NCI-H748 (cell line): ENCODE measurements around the gene TARS2.

Experiments used
- DNase-seq: peaks from one replicate; lab custom pipeline; 2025; ENCODE audit not compliant: unreplicated experiment; lab: John Stamatoyannopoulos, UW

The TARS2 gene

DNA sequence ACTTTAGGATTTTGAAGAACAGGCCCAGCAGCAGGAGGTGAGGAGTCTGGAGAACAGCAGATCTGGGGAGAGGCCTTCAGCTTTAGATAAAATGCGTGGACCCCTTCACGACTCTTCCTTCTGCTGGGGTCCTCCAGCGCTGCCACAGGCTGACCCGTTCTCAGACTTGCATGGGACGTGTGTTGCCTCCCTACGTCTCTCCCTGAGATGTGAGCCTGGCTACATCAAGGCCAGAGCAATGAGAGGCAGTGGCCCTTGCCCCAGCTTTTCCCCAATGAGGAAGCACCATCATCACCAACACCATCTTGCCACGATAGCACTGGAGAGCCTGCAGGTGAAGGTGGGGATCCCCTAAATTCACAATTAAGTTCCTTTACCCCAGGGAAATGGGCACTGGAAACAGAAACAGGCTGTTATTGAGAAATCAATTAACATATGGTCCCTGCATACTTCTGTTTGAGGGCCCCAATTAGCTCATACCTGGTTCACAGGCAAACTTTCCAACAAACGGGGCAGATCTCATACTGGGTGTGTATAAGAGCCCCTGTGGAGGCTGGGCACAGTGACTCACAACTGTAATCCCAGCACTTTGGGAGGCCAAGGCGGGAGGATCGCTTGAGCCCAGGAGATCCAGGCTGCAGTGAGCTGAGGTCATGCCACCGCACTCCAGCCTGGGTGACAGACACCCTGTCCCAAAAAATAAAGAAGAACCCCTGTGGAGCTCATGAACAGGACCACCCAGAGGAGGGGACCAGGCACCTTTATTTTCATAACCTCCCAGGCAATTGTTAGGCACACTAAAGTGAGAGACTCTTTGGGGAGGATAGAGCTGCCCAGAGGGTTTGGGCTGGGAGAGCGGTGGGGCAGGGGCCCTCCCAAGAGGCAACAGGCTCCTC is 49.9 kb downstream of the TARS2 start:
- DNase-seq, result no peak

DNA sequence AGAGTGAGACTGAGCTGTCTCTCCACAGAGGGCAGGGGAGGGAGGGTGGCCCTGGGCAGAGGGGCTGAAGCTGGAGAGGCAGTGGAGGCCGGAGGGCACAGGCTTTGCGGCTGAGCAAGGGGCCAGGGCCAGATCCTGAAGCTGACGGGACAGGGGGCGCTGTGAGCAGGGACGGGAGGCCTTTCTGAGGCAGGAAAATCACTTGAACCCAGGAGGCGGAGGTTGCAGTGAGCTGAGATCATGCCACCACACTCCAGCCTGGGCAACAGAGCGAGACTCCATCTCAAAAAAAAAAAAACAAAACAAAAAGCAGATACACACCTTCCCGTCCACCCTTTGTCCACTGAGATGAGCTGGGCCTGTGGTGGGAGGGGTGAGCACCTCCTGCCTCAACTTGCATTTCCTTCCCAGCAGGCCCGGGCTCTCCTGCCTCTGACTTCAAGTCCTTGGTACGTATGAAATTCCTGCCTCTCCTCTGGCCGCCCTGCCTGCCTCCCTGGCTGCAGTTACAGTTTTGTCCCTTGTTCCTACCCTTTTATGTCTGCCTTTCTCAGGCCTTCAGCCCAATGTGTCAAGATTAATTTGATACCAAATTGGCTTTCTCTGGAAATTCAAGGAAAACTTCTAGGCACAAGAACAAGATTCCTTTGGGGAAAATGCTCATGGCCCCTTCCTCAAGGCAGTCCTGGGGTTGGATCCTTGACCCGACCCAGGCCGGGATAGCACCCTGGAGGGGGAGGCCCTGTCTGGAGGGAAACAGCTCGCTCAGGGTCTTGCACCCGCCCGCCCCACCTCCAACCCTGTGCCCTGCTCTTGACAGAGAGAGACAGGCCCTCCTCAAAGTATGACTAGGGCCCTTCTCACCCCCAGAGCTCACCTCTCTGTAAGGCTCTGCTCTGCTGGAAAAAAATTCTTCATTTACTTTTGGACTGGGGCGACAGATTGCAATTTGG is 50.8 kb downstream of the TARS2 start:
- no peak for DNase-seq

- DNase-seq, result peak; percentile 97
These were observed 56.4 kb downstream of the TARS2 start for GRCh38 chr1:150543500-150544143.

DNA sequence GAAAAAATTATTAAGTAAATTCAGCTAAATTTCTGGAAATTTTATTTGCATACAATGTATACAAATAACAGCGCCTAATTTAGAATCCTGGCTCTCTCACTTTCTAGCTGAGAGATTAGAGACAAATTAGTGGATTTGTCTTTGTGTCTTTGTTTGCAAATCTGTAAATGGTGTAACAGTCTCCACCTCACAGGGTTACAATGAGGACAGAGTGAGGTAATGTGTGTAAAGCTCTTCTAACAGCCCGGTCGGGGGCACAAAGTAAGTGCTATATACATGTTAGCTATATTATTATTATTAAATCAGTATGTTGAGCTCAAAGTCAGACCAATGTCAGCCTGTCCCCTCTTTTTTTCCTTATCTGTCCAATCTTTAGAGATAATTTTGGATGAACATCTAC is 57.0 kb downstream of the TARS2 start:
- DNase-seq, result peak; percentile 84

DNA sequence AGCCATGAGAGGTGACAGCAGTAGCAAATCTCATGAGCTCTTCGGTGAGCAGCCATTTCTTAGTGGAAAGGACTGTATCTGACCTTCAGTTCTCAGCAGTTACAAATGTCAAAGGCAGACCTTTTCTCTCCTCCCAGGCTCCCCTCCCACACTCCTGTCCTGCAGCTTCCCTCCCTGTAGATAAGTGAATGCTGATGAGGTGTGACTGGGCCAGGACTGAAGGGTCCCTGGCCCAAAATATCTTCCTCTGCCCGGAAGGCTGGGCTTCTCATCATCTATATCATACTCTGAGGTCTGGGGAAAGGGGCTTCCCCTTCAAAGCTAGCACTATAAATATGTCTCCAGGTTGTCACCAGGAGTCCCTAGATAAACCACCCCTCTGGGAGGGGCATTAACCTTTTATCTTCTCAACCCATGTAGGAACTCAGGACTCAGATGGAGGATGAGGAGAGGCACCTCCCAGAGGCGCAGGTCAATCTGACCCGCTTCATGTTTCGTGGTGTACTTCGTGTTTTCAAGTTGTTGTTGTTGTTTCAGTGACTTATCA is 58.3 kb downstream of the TARS2 start:
- DNase-seq, result no peak

DNA sequence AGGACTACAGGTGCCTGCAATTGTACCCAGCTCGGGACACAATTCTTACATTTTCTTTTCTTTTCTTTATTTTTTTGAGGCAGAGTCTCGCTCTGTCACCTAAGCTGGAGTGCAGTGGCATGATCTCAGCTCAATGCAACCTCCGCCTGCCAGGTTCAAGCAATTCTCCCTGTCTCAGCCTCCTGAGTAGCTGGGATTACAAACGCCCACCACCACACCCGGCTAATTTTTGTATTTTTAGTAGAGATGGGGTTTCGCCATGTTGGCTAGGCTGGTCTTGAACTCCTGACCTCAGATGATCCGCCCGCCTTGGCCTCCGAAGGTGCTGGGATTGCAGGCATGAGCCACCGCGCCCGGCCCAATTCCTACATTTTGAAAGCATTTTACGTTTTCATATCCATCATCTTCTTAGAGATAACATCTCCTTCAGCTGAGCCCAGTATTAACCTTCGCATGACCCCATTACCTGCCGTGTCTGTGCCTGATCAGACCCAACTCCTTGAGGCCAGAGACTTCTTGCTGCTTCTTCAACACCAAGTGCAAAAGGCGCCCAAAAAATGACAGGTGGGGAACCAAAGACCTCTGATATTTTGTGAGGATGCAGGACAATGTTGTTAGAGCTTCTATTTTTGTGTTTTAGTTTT is 59.2 kb downstream of the TARS2 start:
- DNase-seq, result no peak

DNA sequence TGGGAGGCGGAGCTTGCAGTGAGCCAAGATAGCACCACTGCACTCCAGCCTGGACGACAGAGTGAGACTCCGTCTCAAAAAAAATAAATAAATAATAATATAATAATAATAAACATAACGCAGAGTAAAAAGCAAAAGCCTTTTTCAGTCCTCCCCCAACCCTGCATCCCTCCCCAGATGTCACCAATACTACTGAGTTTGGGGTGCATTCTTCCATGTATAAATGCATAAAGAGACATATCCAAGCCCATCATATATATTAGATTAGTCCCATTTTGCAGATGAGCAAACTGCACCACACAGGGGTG is 61.1 kb downstream of the TARS2 start:
- DNase-seq, result no peak

- peak; percentile 76 for DNase-seq
These were observed 61.6 kb downstream of the TARS2 start, which contains the start of gene ADAMTSL4 for GRCh38 chr1:150548632-150549495. Gene ADAMTSL4, plus strand, starts transcription at chr1:150549408. Its CDS starts 2,881 bp downstream, at chr1:150552289.

DNA sequence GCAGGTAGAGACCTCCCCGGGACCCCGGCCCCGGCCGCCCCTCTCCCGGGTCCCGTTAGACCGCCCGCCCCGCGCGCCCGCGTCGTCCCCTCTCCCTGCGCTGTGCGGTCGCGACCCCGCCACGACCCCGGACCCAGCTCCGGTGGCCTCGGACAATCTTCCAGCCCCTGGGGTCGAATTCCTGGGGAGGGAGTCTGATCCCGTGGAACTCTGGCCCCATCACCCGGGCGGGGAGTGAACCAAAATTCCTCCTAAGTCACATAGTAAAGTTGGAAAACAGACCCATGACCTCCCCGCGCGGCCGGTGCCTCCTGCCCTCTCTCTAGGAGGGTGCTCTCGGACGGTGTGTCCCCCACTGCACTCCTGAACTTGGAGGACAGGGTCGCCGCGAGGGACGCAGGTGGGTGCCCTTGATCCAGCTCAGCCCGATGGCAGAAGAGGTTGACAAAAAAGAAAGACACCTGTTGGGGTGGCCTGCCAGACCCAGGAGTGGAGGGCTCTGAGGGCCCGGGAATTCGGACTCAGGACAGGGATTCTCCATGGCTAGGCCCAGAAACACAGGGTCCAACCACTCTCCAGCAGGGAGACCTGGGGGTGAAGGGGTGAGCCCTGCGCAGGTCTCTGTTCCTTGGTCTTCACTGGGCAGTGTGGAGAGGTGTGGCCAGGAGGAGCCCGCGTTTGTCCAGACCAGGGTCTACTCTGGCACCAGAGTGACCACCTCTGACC is 62.4 kb downstream of the TARS2 start:
- no peak for DNase-seq

GRCh38 chr1:150550222-150551050 is 63.2 kb downstream of the TARS2 start:
- no peak for DNase-seq

DNA sequence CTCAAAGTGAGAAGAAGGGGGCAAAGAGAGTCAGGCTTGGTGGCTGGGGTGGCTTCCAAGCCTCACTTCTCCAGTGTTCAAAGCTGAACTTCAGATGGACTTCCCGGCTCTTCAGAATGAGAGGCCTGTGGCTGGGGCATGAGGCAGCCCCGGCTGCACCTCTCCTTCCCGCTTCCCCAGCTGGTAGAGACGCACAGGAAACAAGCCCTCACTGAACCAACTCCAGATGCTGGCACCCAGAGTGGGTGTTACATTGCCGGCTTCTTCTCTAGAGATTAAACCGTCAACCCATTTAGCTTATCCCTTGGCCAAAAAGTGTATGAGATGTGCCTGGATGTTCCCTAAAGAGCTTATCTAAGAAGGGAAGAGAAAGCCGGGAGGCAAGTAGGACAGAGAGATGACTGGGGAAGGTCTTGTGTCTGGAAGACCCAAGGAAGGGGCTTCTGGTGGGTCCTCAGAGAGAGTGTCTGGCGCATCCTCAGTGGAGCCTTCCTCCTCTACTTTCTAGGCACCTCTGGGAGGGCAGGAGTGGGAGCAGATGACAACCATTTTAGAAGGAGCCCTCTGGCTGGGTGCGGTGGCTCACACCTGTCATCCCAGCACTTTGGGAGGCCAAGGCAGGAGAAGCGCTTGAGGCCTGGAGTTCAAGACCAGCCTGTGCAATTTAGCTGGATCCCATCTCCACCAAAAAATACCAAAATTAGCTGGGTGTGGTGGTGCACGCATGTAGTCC is 64.0 kb downstream of the TARS2 start:
- DNase-seq, result no peak

GRCh38 chr1:150551784-150552127 is 64.5 kb downstream of the TARS2 start:
- DNase-seq, result no peak

DNA sequence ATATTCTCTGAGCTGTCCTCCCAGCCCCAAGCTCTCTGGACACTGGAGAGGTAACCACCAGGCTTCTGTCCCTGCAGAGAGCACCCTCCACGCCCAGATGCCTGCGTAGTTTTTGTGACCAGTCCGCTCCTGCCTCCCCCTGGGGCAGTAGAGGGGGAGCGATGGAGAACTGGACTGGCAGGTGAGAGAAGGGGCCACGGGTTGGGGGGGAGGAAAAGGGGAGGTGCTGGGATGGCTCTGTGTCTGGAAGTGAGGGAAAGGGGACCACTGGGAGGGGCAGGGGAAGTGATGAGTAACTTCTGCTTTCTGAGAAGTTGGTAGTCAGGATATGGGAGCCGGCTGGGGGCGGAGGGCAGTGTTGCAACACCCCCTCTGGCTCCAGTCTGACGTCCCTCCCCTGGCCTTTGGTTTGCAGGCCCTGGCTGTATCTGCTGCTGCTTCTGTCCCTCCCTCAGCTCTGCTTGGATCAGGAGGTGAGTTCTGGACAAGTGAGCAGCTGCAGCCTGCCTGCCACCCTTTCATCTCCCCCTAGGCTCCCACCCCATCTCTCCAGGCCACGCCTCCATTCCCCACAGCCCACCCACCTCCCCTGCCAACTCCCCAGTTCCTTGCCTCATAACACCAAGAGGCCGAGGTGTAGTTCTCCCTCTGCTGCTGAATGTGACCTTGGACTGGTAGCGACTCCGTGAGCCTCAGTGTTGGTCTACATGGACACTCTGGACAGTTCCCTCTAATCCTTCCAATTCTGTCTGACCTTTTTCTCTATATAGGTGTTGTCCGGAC is 65.1 kb downstream of the TARS2 start:
- no peak for DNase-seq

DNA sequence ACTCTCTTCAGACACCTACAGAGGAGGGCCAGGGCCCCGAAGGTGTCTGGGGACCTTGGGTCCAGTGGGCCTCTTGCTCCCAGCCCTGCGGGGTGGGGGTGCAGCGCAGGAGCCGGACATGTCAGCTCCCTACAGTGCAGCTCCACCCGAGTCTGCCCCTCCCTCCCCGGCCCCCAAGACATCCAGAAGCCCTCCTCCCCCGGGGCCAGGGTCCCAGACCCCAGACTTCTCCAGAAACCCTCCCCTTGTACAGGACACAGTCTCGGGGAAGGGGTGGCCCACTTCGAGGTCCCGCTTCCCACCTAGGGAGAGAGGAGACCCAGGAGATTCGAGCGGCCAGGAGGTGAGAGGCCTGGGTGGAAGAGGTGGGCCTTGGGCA is 65.7 kb downstream of the TARS2 start:
- no peak for DNase-seq

DNA sequence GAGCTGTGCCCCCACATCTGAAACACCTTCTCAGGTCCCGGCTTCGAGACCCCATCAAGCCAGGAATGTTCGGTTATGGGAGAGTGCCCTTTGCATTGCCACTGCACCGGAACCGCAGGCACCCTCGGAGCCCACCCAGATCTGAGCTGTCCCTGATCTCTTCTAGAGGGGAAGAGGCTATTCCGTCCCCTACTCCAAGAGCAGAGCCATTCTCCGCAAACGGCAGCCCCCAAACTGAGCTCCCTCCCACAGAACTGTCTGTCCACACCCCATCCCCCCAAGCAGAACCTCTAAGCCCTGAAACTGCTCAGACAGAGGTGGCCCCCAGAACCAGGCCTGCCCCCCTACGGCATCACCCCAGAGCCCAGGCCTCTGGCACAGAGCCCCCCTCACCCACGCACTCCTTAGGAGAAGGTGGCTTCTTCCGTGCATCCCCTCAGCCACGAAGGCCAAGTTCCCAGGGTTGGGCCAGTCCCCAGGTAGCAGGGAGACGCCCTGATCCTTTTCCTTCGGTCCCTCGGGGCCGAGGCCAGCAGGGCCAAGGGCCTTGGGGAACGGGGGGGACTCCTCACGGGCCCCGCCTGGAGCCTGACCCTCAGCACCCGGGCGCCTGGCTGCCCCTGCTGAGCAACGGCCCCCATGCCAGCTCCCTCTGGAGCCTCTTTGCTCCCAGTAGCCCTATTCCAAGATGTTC is 66.3 kb downstream of the TARS2 start:
- no peak for DNase-seq

GRCh38 chr1:150554086-150554452 is 66.8 kb downstream of the TARS2 start:
- no peak for DNase-seq
